GM12878 (cell line): Measurements from ENCODE around the gene CD7. TPM values are rescaled to one million over a fixed set of nuclear protein-coding genes. Genes with fewer than 3 reads are reported as not detected.

Source experiments
- ATAC-seq: fragments of 200-7000 bp; cut with Tn5 transposase; 3 replicates; pipeline ENCODE4 v1.9.1; 2020; ENCODE audit warnings: mild to moderate bottlenecking, moderate library complexity
- BruUV-seq: library from RNA; stranded (reverse); fragments of 400-500 nt; replicated peaks from 2 replicates; lab custom pipeline; 2021; lab: Mats Ljungman, UMichigan
- CTCF ChIA-PET: fragments of 300-600 bp; sonication (Branson Sonifier 250); formaldehyde crosslinking; extraction: SDS; loops from one replicate; lab custom pipeline; 2021; ENCODE audit warnings: inconsistent platforms; lab: Yijun Ruan, JAX
- POLR2A ChIA-PET: fragments of 350-600 bp; formaldehyde crosslinking; extraction: SDS; loops from one replicate; lab custom pipeline; 2021; ENCODE audit warnings: inconsistent platforms; lab: Charles Lee
- RAD21 ChIA-PET: fragments of 300-600 bp; sonication (Branson Sonifier 250); formaldehyde crosslinking; loops from one replicate; lab custom pipeline; 2023; ENCODE audit warnings: antibody characterized with exemption; ENCODE audit not compliant: unreplicated experiment; lab: Charles Lee
- SMC1A ChIA-PET: fragments of 300-600 bp; sonication (Branson Sonifier 250); formaldehyde crosslinking; loops from one replicate; lab custom pipeline; 2023; ENCODE audit not compliant: unreplicated experiment, uncharacterized antibody; lab: Charles Lee
- DNase-seq: peaks from one replicate; pipeline ENCODE4 v3.0.0-alpha.2; 2011; ENCODE audit warnings: low read depth, low spot score
- FAIRE-seq: peaks from 3 replicates; lab custom pipeline; 2011; peaks lifted over from hg19 to GRCh38; lab: Jason Lieb, UNC
- H2AFZ ChIP-seq: 2 replicates; pipeline ENCODE4 v1.6.0; 2011; ENCODE audit warnings: low read depth, low read length, control low read depth; ENCODE audit not compliant: control insufficient read depth
- H3K27ac ChIP-seq: 2 replicates; pipeline ENCODE4 v1.5.1; 2011; ENCODE audit warnings: control low read depth; ENCODE audit not compliant: control insufficient read depth, insufficient read depth
- H3K27me3 ChIP-seq, 2 experiments: replicated peaks in 1 of 2; 2 replicates each; pipeline versions ENCODE4 v1.6.0 to v1.6.1; 2011; ENCODE audit warnings: low read length in 1 of 2; ENCODE audit not compliant: control insufficient read depth in 2 of 2, insufficient read depth in 2 of 2
- H3K36me3 ChIP-seq, 2 experiments: 2 replicates each; pipeline ENCODE4 v1.5.1; 2011; ENCODE audit warnings: low read length in 1 of 2; ENCODE audit not compliant: control insufficient read depth in 2 of 2, insufficient read depth in 2 of 2
- H3K4me1 ChIP-seq: 2 replicates; pipeline ENCODE4 v1.6.1; 2011; ENCODE audit warnings: mild to moderate bottlenecking, low read length, moderate library complexity, mixed read lengths; ENCODE audit not compliant: control insufficient read depth, insufficient read depth
- H3K4me2 ChIP-seq: 2 replicates; pipeline ENCODE4 v1.6.0; 2011; ENCODE audit warnings: control low read depth; ENCODE audit not compliant: control insufficient read depth, insufficient read depth
- H3K4me3 ChIP-seq: fragments of 200-600 bp; sonication (generic); 2 replicates; pipeline ENCODE4 v1.5.1; 2016
- H3K79me2 ChIP-seq: 2 replicates; pipeline ENCODE4 v1.6.0; 2011; ENCODE audit warnings: low read length; ENCODE audit not compliant: control insufficient read depth, insufficient read depth
- H3K9ac ChIP-seq: 2 replicates; pipeline ENCODE4 v1.8.0; 2011; ENCODE audit warnings: low read length, control low read depth, mixed read lengths; ENCODE audit not compliant: control insufficient read depth, insufficient read depth
- H3K9me3 ChIP-seq: replicated peaks from 3 replicates; pipeline ENCODE4 v1.5.1; 2011; ENCODE audit warnings: mild to moderate bottlenecking, low read length; ENCODE audit not compliant: control insufficient read depth, insufficient read depth
- H4K20me1 ChIP-seq: 2 replicates; pipeline ENCODE4 v1.6.0; 2011; ENCODE audit not compliant: control insufficient read depth, insufficient read depth
- ATF3 ChIP-seq: IDR thresholded peaks from 2 replicates; pipeline ENCODE4 v1.6.1; 2011; ENCODE audit warnings: low read depth, mild to moderate bottlenecking, low read length, moderate library complexity, borderline replicate concordance; ENCODE audit errors: extremely low read depth
- CBFB ChIP-seq: IDR thresholded peaks from 2 replicates; pipeline ENCODE4 v1.6.1; 2016; ENCODE audit warnings: antibody characterized with exemption, low read depth
- CBX5 ChIP-seq: sonication (generic); IDR thresholded peaks from 2 replicates; pipeline ENCODE4 v1.6.1; 2016; ENCODE audit warnings: low read depth, moderate library complexity, mild to moderate bottlenecking, inconsistent platforms
- CEBPB ChIP-seq, 2 experiments: fragments of 150-350 bp in 1 of 2; IDR thresholded peaks; 2 replicates each; pipeline ENCODE4 v1.6.1; 2012 to 2014; ENCODE audit warnings: low read depth in 2 of 2, low read length in 2 of 2, borderline replicate concordance in 1 of 2, inconsistent platforms in 1 of 2
- CTCF ChIP-seq, 3 experiments: IDR thresholded peaks in 2 of 3; conservative IDR thresholded peaks in 1 of 3; 2 replicates each; pipeline ENCODE4 v1.5.1; 2011; ENCODE audit warnings: low read depth in 3 of 3, low read length in 3 of 3, mild to moderate bottlenecking in 3 of 3, control low read depth in 2 of 3, moderate library complexity in 2 of 3, inconsistent platforms in 1 of 3, mixed read lengths in 1 of 3; ENCODE audit not compliant: control insufficient read depth in 2 of 3, insufficient read depth in 1 of 3; ENCODE audit errors: extremely low read depth in 1 of 3
- CUX1 ChIP-seq: IDR thresholded peaks from 2 replicates; pipeline ENCODE4 v1.6.1; 2012; ENCODE audit warnings: improper control_type of control experiment, low read depth, low read length; ENCODE audit not compliant: insufficient replicate concordance
- E2F4 ChIP-seq: IDR thresholded peaks from 2 replicates; pipeline ENCODE4 v1.6.1; 2012; ENCODE audit warnings: low read depth, low read length, improper control_type of control experiment
- EED ChIP-seq: sonication (generic); IDR thresholded peaks from 2 replicates; pipeline ENCODE4 v1.6.1; 2016; ENCODE audit warnings: antibody characterized with exemption, low read depth
- IRF5 ChIP-seq: fragments of 450-650 bp; IDR thresholded peaks from 2 replicates; pipeline ENCODE4 v1.6.1; 2017; ENCODE audit warnings: borderline replicate concordance
- MAX ChIP-seq: IDR thresholded peaks from 2 replicates; pipeline ENCODE4 v1.6.1; 2012; ENCODE audit warnings: low read depth, low read length, improper control_type of control experiment
- ZZZ3 ChIP-seq: IDR thresholded peaks from 2 replicates; pipeline ENCODE4 v1.6.1; 2011; ENCODE audit warnings: low read depth; ENCODE audit not compliant: control insufficient read depth, insufficient read length
- WGBS: methylation state at CpG from one replicate; pipeline ENCODE4 v1.1.6; 2016; ENCODE audit warnings: low lambda C conversion rate; ENCODE audit not compliant: insufficient replicate concordance, insufficient coverage; ENCODE audit errors: missing lambda C conversion rate; 5-methylcytosine and 5-hydroxymethylcytosine counted together
- in situ Hi-C: fragments of 300-500 bp; cut with MboI; formaldehyde crosslinking; loops from 9 replicates; pipeline ENCODE4 v1.14.3; 2018; ENCODE audit warnings: mixed read lengths
- intact Hi-C: fragments of 100-400 bp; cut with micrococcal nuclease; formaldehyde crosslinking; loops from one replicate; pipeline ENCODE4 v1.14.2; 2022; ENCODE audit not compliant: unreplicated experiment
- polyA plus RNA-seq, 11 experiments: library from polyadenylated mRNA; depleted of rRNA in 4 of 11; unstranded in 6 of 11; stranded (reverse) in 5 of 11; fragments of >200 nt; fragmentation: Nextera tagmentation in 4 of 11; fragmentation: Illumina TruSeq in 1 of 11; extraction: Ambion mirVana in 4 of 11; extraction: Trizol in 1 of 11; gene quantifications; 1 replicate in 1 of 11; 2 replicates in 10 of 11; pipeline versions ENCODE4 v1.2.1 to v1.2.3, GENCODE V29; 2011 to 2016; ENCODE audit warnings: inconsistent platforms in 2 of 11, missing spikeins in 2 of 11, low read depth in 1 of 11
- total RNA-seq, 4 experiments: library from RNA; depleted of rRNA in 3 of 4; stranded (reverse); fragments of >200 nt in 3 of 4; fragmentation: Illumina TruSeq in 1 of 4; extraction: Trizol in 1 of 4; gene quantifications; 2 replicates each; pipeline versions ENCODE4 v1.2.1 to v1.2.3, GENCODE V29; 2013 to 2021

Gene CD7
- total and polyA plus RNA-seq, 10 of the 15 experiments (the other 5 are each of a cell fraction or from before 2014, with no cell fraction given) = 0.33 TPM; not detected in 9

GRCh38 chr17:82278308-82278707 is 39.1 kb downstream of the CD7 start:
- no peak for DNase-seq
- BruUV-seq = no TSS peak
- H2AFZ ChIP-seq = no peak overlapping the region
- peaks cover 1% of the 10 kb centered on the region for H3K79me2 ChIP-seq
- H3K27ac ChIP-seq = no peak overlapping the region
- CTCF ChIA-PET = no interaction called here
- ATAC-seq = no peak
- no peak overlapping the region for H3K4me3 ChIP-seq
- no peaks in the 10 kb centered on the region for H3K27me3 ChIP-seq
- no peak for FAIRE-seq
- no peaks in the 10 kb centered on the region for H4K20me1 ChIP-seq
- intact Hi-C loops = no loop called here
- H3K4me2 ChIP-seq = no peak overlapping the region
- 60% methylated on average over 9 of the region's 9 CpGs for WGBS
- no peaks in the 10 kb centered on the region for H3K36me3 ChIP-seq
- H3K9me3 ChIP-seq = no peaks in the 10 kb centered on the region
- TF ChIP-seq CBX5 (no peak), ATF3 (no peak), IRF5 (no peak), EED (no peak), ZZZ3 (no peak), MAX (no peak), CTCF (IDR thresholded peaks at IDR 0.05 in 2 of 3, conservative IDR thresholded peaks at IDR 0.05 in 1 of 3; ENCODE audit: control insufficient read depth in 2 of 3, extremely low read depth in 1 of 3, insufficient read depth in 1 of 3, low read depth in 3 of 3, low read length in 3 of 3) (no peak), CUX1 (no peak), CEBPB (IDR thresholded peaks at IDR 0.05; ENCODE audit: borderline replicate concordance in 1 of 2, low read depth in 2 of 2, low read length in 2 of 2) (no peak), CBFB (no peak), E2F4 (no peak)
- no peaks in the 10 kb centered on the region; the same call in 1 of the 2 replicates for H3K4me1 ChIP-seq
- RAD21 ChIA-PET = no interaction called here
- SMC1A ChIA-PET = no interaction called here
- POLR2A ChIA-PET = interaction anchor here (0.6 kb wide), 1 partner anchor 14 kb away, joined by 3 read pairs; no protein-coding TSS in a partner anchor
- H3K9ac ChIP-seq = no peak overlapping the region
- in situ Hi-C loops = no loop called here
